Ishikawa (cell line): Measurements from ENCODE around the gene LYSMD3.

Source experiments
- CEBPB ChIP-seq: IDR thresholded peaks from 2 replicates; pipeline ENCODE4 v1.6.1; 2012
- CREB1 ChIP-seq: IDR thresholded peaks from 2 replicates; pipeline ENCODE4 v1.6.1; 2012; ENCODE audit warnings: low read depth
- EGR1 ChIP-seq: IDR thresholded peaks from 2 replicates; pipeline ENCODE4 v1.6.1; 2012
- EP300 ChIP-seq: IDR thresholded peaks from 2 replicates; pipeline ENCODE4 v1.6.1; 2012; ENCODE audit warnings: borderline replicate concordance
- FOXM1 ChIP-seq: IDR thresholded peaks from 2 replicates; pipeline ENCODE4 v1.6.1; 2012; ENCODE audit warnings: low read depth, borderline replicate concordance
- MAX ChIP-seq: IDR thresholded peaks from 2 replicates; pipeline ENCODE4 v1.6.1; 2012
- NFIC ChIP-seq: IDR thresholded peaks from 2 replicates; pipeline ENCODE4 v1.6.1; 2012
- RAD21 ChIP-seq: IDR thresholded peaks from 2 replicates; pipeline ENCODE4 v1.6.1; 2012; ENCODE audit warnings: low read depth
- TAF1 ChIP-seq: IDR thresholded peaks from 2 replicates; pipeline ENCODE4 v1.6.1; 2012; ENCODE audit warnings: low read depth, mild to moderate bottlenecking
- TCF12 ChIP-seq: IDR thresholded peaks from 2 replicates; pipeline ENCODE4 v1.6.1; 2012; ENCODE audit warnings: low read depth
- TEAD4 ChIP-seq: IDR thresholded peaks from 2 replicates; pipeline ENCODE4 v1.6.1; 2012
- YY1 ChIP-seq: IDR thresholded peaks from 2 replicates; pipeline ENCODE4 v1.6.1; 2012; ENCODE audit warnings: low read depth
- ZBTB7A ChIP-seq: IDR thresholded peaks from 2 replicates; pipeline ENCODE4 v1.6.1; 2012; ENCODE audit warnings: low read depth
- TF ChIP-seq, protein P1 (sequence below): IDR thresholded peaks from 2 replicates; pipeline ENCODE4 v1.6.1; 2012; ENCODE audit warnings: low read depth, mild to moderate bottlenecking
- TF ChIP-seq, protein P2 (sequence below): IDR thresholded peaks from 2 replicates; pipeline ENCODE4 v1.6.1; 2012

Gene LYSMD3

DNA sequence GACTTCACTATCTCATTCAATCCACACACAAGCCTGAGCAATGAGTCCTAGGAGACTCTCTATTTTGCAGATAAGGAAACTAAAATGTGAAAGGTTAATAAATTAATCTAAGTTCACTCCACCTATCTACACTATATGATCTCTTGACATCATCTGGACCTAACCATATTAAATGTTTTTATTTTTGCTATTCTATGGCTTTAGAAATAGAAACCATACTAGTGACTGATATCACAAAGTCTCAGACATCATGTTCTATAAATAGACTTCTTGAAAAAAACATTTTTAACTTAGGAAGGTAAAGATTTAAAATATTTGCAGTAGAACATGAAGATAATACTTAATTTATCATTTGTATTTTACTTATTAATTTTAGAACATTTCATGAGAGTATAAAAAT is 19.8 kb upstream of the LYSMD3 start:
- TF ChIP-seq ZBTB7A = no peak
- TF ChIP-seq NFIC = no peak
- TF ChIP-seq TCF12 = no peak
- TF ChIP-seq YY1 = no peak
- no peak for TF ChIP-seq FOXM1

DNA sequence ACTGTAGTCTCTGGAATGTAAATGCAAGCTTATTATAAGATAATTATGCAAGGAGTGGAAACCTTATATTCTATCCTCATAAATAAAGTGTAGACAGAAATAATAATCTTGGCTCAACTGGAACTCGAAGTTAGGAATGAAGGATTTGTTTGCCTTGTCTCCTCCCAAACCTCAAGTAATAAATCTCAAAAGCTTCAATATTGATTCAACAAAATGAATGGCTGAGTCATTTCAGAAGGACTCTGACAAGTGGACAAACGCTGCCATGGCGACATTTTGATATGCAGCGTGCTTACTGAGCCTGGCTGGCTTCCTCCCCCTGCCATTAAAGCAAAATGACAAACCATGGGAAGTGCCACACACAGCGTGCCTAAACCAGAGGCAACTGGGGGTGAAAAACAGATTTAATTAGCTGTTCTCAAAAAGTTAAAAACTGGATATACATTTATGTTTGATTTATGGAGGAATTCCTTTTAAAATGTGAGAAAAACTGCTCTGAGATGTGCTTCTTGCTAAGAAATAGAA is 18.7 kb upstream of the LYSMD3 start:
- TF ChIP-seq CREB1 = no peak
- TF ChIP-seq TEAD4 = no peak
- TF ChIP-seq EP300 = no peak
- no peak for TF ChIP-seq TAF1
- TF ChIP-seq YY1 = no peak
- no peak for TF ChIP-seq NFIC
- TF ChIP-seq CEBPB = no peak
- TF ChIP-seq, protein P1, sequence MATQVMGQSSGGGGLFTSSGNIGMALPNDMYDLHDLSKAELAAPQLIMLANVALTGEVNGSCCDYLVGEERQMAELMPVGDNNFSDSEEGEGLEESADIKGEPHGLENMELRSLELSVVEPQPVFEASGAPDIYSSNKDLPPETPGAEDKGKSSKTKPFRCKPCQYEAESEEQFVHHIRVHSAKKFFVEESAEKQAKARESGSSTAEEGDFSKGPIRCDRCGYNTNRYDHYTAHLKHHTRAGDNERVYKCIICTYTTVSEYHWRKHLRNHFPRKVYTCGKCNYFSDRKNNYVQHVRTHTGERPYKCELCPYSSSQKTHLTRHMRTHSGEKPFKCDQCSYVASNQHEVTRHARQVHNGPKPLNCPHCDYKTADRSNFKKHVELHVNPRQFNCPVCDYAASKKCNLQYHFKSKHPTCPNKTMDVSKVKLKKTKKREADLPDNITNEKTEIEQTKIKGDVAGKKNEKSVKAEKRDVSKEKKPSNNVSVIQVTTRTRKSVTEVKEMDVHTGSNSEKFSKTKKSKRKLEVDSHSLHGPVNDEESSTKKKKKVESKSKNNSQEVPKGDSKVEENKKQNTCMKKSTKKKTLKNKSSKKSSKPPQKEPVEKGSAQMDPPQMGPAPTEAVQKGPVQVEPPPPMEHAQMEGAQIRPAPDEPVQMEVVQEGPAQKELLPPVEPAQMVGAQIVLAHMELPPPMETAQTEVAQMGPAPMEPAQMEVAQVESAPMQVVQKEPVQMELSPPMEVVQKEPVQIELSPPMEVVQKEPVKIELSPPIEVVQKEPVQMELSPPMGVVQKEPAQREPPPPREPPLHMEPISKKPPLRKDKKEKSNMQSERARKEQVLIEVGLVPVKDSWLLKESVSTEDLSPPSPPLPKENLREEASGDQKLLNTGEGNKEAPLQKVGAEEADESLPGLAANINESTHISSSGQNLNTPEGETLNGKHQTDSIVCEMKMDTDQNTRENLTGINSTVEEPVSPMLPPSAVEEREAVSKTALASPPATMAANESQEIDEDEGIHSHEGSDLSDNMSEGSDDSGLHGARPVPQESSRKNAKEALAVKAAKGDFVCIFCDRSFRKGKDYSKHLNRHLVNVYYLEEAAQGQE = no peak
- TF ChIP-seq MAX = no peak
- TF ChIP-seq, protein P2, sequence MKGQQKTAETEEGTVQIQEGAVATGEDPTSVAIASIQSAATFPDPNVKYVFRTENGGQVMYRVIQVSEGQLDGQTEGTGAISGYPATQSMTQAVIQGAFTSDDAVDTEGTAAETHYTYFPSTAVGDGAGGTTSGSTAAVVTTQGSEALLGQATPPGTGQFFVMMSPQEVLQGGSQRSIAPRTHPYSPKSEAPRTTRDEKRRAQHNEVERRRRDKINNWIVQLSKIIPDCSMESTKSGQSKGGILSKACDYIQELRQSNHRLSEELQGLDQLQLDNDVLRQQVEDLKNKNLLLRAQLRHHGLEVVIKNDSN = no peak
- TF ChIP-seq TCF12 = no peak
- TF ChIP-seq ZBTB7A = no peak
- TF ChIP-seq RAD21 = no peak

- TF ChIP-seq TEAD4 = no peak
- no peak for TF ChIP-seq CREB1
- TF ChIP-seq NFIC = no peak
- TF ChIP-seq TAF1 = no peak
- no peak for TF ChIP-seq EP300
- TF ChIP-seq ZBTB7A = no peak
- TF ChIP-seq RAD21 = no peak
- TF ChIP-seq, protein P1 = no peak
- TF ChIP-seq EGR1 = no peak
- TF ChIP-seq YY1 = no peak
- TF ChIP-seq TCF12 = no peak
- no peak for TF ChIP-seq FOXM1
Measured at GRCh38 chr5:90547072-90547536, 17.7 kb upstream of the LYSMD3 start.

DNA sequence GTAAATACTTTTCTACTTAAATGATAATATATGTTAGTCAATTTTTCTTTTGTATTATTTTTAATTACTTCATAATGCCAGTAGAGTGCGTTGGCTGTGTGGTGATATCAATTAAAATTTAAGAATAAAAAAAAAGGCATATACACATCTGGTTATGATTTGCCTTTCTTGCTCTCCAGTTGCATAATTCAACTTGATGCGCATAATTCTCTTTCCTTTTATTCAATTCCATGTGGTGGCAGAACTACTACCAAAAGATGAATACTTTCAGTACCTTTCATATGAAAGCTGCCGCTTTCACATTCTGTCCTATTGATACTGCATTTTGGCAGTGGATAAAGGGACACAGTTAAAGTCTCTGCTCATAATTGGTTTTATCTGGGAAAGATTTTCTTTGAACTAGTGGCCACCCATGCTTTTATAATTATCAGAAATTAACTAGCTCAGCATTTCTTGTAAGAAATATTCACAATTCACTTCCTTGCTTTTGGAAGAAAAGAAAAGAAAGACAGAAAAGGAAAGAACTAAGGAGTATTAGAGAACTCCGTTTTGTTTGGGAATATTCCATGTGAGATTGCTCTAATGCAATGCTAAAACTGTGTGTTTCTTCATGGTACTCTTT is 16.9 kb upstream of the LYSMD3 start:
- no peak for TF ChIP-seq TEAD4
- no peak for TF ChIP-seq NFIC
- no peak for TF ChIP-seq RAD21
- no peak for TF ChIP-seq FOXM1
- TF ChIP-seq CEBPB = no peak
- TF ChIP-seq ZBTB7A = no peak
- no peak for TF ChIP-seq EP300
- TF ChIP-seq MAX = no peak
- TF ChIP-seq, protein P1 = no peak
- no peak for TF ChIP-seq CREB1
- TF ChIP-seq TAF1 = no peak
- TF ChIP-seq YY1 = no peak
- TF ChIP-seq EGR1 = no peak
- TF ChIP-seq, protein P2 = no peak
- TF ChIP-seq TCF12 = no peak

DNA sequence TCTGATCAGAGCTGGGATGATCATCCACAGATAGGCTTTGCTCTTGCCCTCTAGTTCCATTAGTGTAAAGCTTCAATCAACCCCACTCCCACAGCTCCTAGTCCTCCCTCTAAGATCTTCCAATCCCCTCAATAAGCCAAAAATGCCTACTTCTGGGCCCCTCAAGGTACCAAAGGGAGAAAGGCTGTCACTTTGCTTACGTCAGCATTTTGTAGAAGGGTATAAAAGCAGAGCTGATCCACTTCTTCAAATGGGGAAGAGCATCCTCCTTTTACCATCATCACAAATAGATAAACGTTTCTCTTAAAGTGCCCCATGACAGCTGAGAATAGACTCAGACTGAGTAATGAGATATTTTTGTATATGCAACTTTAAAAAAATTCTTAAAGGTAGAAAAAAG is 16.1 kb upstream of the LYSMD3 start:
- TF ChIP-seq CREB1 (no peak), RAD21 (no peak), TAF1 (no peak), TCF12 (no peak), CEBPB (no peak), EP300 (no peak), YY1 (no peak), NFIC (no peak), MAX (no peak), FOXM1 (no peak), EGR1 (no peak), TEAD4 (no peak), ZBTB7A (no peak)
- TF ChIP-seq, protein P1 = no peak
- TF ChIP-seq, protein P2 = no peak
